ENCODE data around the gene ENPP6. TPM values are rescaled to one million over a fixed set of nuclear protein-coding genes. Genes with fewer than 3 reads are reported as not detected.

ENPP6 gene
- total RNA-seq, 2 experiments from 2014 or later: 0.47 to 0.75 TPM

- Mint-ChIP-seq H3K4me1 (no peaks in the 10 kb centered on the region), H3K4me3 (no peak overlapping the region), H3K27me3 (peaks cover 3% of the 10 kb centered on the region), H3K9me3 (no peaks in the 10 kb centered on the region), H3K36me3 (ENCODE audit: low read depth) (no peaks in the 10 kb centered on the region), H3K27ac (no peak overlapping the region)
- POLR2A ChIA-PET: no interaction called here
- CTCF ChIA-PET: interaction anchor here (1.7 kb wide), 1 partner anchor 50 kb away, joined by 4 read pairs; no protein-coding TSS in a partner anchor
- DNase-seq: no peak
These were observed 20.1 kb downstream of the ENPP6 start for GRCh38 chr4:184197536-184198082.

GRCh38 chr4:184196730-184197385, 20.8 kb downstream of the ENPP6 start:
- Mint-ChIP-seq H3K4me3 (no peak overlapping the region), H3K9me3 (no peaks in the 10 kb centered on the region), H3K27me3 (no peaks in the 10 kb centered on the region), H3K4me1 (no peaks in the 10 kb centered on the region), H3K27ac (no peak overlapping the region), H3K36me3 (ENCODE audit: low read depth) (no peaks in the 10 kb centered on the region)
- POLR2A ChIA-PET: no interaction called here
- DNase-seq: no peak
- CTCF ChIA-PET: interaction anchor here (1.7 kb wide), 1 partner anchor 50 kb away, joined by 4 read pairs; no protein-coding TSS in a partner anchor

- POLR2A ChIA-PET: interaction anchor here (0.6 kb wide), 1 partner anchor 505 kb away, joined by 9 read pairs; no protein-coding TSS in a partner anchor
- no peaks in the 10 kb centered on the region for H3K36me3 Mint-ChIP-seq (ENCODE audit: low read depth)
- H3K27ac Mint-ChIP-seq: no peak overlapping the region
- no peak overlapping the region for H3K4me3 Mint-ChIP-seq
- no peaks in the 10 kb centered on the region for H3K9me3 Mint-ChIP-seq
- H3K27me3 Mint-ChIP-seq: peaks cover 6% of the 10 kb centered on the region
- CTCF ChIA-PET: interaction anchor here (0.7 kb wide), 1 partner anchor 9 kb away, joined by 3 read pairs; no protein-coding TSS in a partner anchor
- DNase-seq: no peak
- H3K4me1 Mint-ChIP-seq: no peaks in the 10 kb centered on the region
These were observed 23.8 kb downstream of the ENPP6 start for GRCh38 chr4:184193556-184194525.

- H3K36me3 Mint-ChIP-seq (ENCODE audit: low read depth): no peaks in the 10 kb centered on the region
- H3K9me3 Mint-ChIP-seq: no peaks in the 10 kb centered on the region
- no peak overlapping the region for H3K4me3 Mint-ChIP-seq
- H3K4me1 Mint-ChIP-seq: no peaks in the 10 kb centered on the region
- ChIA-PET CTCF (interaction anchor here (0.7 kb wide), 1 partner anchor 10 kb away, joined by 3 read pairs; no protein-coding TSS in a partner anchor), POLR2A (no interaction called here)
- DNase-seq: no peak
- peaks cover 6% of the 10 kb centered on the region for H3K27me3 Mint-ChIP-seq
- H3K27ac Mint-ChIP-seq: no peak overlapping the region
These were observed 24.7 kb downstream of the ENPP6 start for GRCh38 chr4:184192933-184193332.

GRCh38 chr4:184191267-184191666, 26.4 kb downstream of the ENPP6 start:
- H3K9me3 Mint-ChIP-seq: no peaks in the 10 kb centered on the region
- no peak for DNase-seq
- peaks cover 8% of the 10 kb centered on the region for H3K27me3 Mint-ChIP-seq
- no peak overlapping the region for H3K4me3 Mint-ChIP-seq
- H3K27ac Mint-ChIP-seq: no peak overlapping the region
- no peaks in the 10 kb centered on the region for H3K4me1 Mint-ChIP-seq
- ChIA-PET POLR2A (no interaction called here), CTCF (no interaction called here)
- no peaks in the 10 kb centered on the region for H3K36me3 Mint-ChIP-seq (ENCODE audit: low read depth)

- H3K27ac Mint-ChIP-seq: no peak overlapping the region
- ChIA-PET CTCF (no interaction called here), POLR2A (no interaction called here)
- H3K36me3 Mint-ChIP-seq (ENCODE audit: low read depth): no peaks in the 10 kb centered on the region
- H3K9me3 Mint-ChIP-seq: no peaks in the 10 kb centered on the region
- H3K4me3 Mint-ChIP-seq: no peak overlapping the region
- no peaks in the 10 kb centered on the region for H3K4me1 Mint-ChIP-seq
- no peak for DNase-seq
- peaks cover 8% of the 10 kb centered on the region for H3K27me3 Mint-ChIP-seq
These were observed 27.0 kb downstream of the ENPP6 start for GRCh38 chr4:184190711-184191110.

- Mint-ChIP-seq H3K27me3 (peaks cover 8% of the 10 kb centered on the region), H3K36me3 (ENCODE audit: low read depth) (no peaks in the 10 kb centered on the region), H3K27ac (no peak overlapping the region), H3K9me3 (no peaks in the 10 kb centered on the region), H3K4me1 (no peaks in the 10 kb centered on the region), H3K4me3 (no peak overlapping the region)
- ChIA-PET CTCF (no interaction called here), POLR2A (no interaction called here)
- no peak for DNase-seq
These were observed 27.7 kb downstream of the ENPP6 start for GRCh38 chr4:184189966-184190365.

GRCh38 chr4:184188443-184189400, 29.0 kb downstream of the ENPP6 start:
- no peak for DNase-seq
- Mint-ChIP-seq H3K27me3 (peaks cover 8% of the 10 kb centered on the region), H3K27ac (no peak overlapping the region), H3K4me1 (no peaks in the 10 kb centered on the region), H3K4me3 (no peak overlapping the region), H3K36me3 (ENCODE audit: low read depth) (no peaks in the 10 kb centered on the region), H3K9me3 (no peaks in the 10 kb centered on the region)
- ChIA-PET CTCF (interaction anchor here (0.6 kb wide), 1 partner anchor 36 kb away, joined by 4 read pairs; no protein-coding TSS in a partner anchor), POLR2A (no interaction called here)

GRCh38 chr4:184177271-184177670, 40.4 kb downstream of the ENPP6 start:
- CTCF ChIA-PET: no interaction called here
- Mint-ChIP-seq H3K27ac (no peak overlapping the region), H3K4me1 (no peaks in the 10 kb centered on the region), H3K36me3 (ENCODE audit: low read depth) (no peaks in the 10 kb centered on the region), H3K9me3 (peaks cover 13% of the 10 kb centered on the region), H3K4me3 (no peak overlapping the region), H3K27me3 (peaks cover 44% of the 10 kb centered on the region)
- DNase-seq: no peak
- POLR2A ChIA-PET: no interaction called here

- H3K36me3 Mint-ChIP-seq (ENCODE audit: low read depth): no peaks in the 10 kb centered on the region
- H3K4me1 Mint-ChIP-seq: no peaks in the 10 kb centered on the region
- H3K9me3 Mint-ChIP-seq: peaks cover 9% of the 10 kb centered on the region
- H3K27ac Mint-ChIP-seq: no peak overlapping the region
- CTCF ChIA-PET: no interaction called here
- H3K4me3 Mint-ChIP-seq: no peak overlapping the region
- peaks cover 27% of the 10 kb centered on the region for H3K27me3 Mint-ChIP-seq
- POLR2A ChIA-PET: no interaction called here
- DNase-seq: no peak
These were observed 42.8 kb downstream of the ENPP6 start for GRCh38 chr4:184174571-184175488.

GRCh38 chr4:184171011-184171410, 46.7 kb downstream of the ENPP6 start:
- DNase-seq: no peak
- H3K9me3 Mint-ChIP-seq: no peaks in the 10 kb centered on the region
- ChIA-PET CTCF (interaction anchor here (1.2 kb wide), 1 partner anchor 13 kb away, joined by 3 read pairs; no protein-coding TSS in a partner anchor), POLR2A (no interaction called here)
- H3K4me3 Mint-ChIP-seq: no peak overlapping the region
- H3K27ac Mint-ChIP-seq: no peak overlapping the region
- H3K27me3 Mint-ChIP-seq: peaks cover 35% of the 10 kb centered on the region
- no peaks in the 10 kb centered on the region for H3K36me3 Mint-ChIP-seq (ENCODE audit: low read depth)
- peaks cover 4% of the 10 kb centered on the region for H3K4me1 Mint-ChIP-seq
